Measurements from ENCODE around the gene ADCY5. TPM values are rescaled to one million over a fixed set of nuclear protein-coding genes. Genes with fewer than 3 reads are reported as not detected.

Gene ADCY5
- total RNA-seq, 4 donors from 2014 or later: 13.3 to 27.4 (median 21.7) TPM

GRCh38 chr3:123325766-123326256 lies 123.1 kb downstream of the ADCY5 start:
- TF ChIP-seq POLR2A (IDR thresholded peaks at IDR 0.05): no peak
- H3K27me3 ChIP-seq: peaks cover 0 to 5% of the 10 kb centered on the region in 2 donors
- peaks cover 0 to 13% (median 4%) of the 10 kb centered on the region in 4 donors for H3K4me1 ChIP-seq
- no peaks in the 10 kb centered on the region for H3K9me3 ChIP-seq
- H3K4me3 ChIP-seq: no peak overlapping the region
- WGBS, 2 donors: 88 to 94% methylated on average over 7 to 8 of the region's 8 CpGs
- H3K27ac ChIP-seq: no peak overlapping the region
- no peak for DNase-seq (ENCODE audit: low spot score in 2 of 2)
- peaks cover 0 to 9% (median 0%) of the 10 kb centered on the region in 3 donors for H3K36me3 ChIP-seq

GRCh38 chr3:123324880-123325765 lies 123.8 kb downstream of the ADCY5 start:
- peaks cover 0 to 9% (median 0%) of the 10 kb centered on the region in 3 donors for H3K36me3 ChIP-seq
- peaks cover 0 to 6% (median 2%) of the 10 kb centered on the region in 4 donors for H3K4me1 ChIP-seq
- 86 to 90% methylated on average over 14 to 15 of the region's 15 CpGs for WGBS, 2 donors
- DNase-seq (ENCODE audit: low spot score in 2 of 2): no peak
- no peak overlapping the region for H3K27ac ChIP-seq
- H3K9me3 ChIP-seq: no peaks in the 10 kb centered on the region
- no peak overlapping the region for H3K4me3 ChIP-seq
- TF ChIP-seq POLR2A (IDR thresholded peaks at IDR 0.05): no peak
- no peak for TF ChIP-seq EP300 (IDR thresholded peaks at IDR 0.05)
- TF ChIP-seq CTCF (IDR thresholded peaks at IDR 0.05): no peak
- H3K27me3 ChIP-seq: peaks cover 0 to 5% of the 10 kb centered on the region in 2 donors

GRCh38 chr3:123323781-123324180 lies 125.1 kb downstream of the ADCY5 start:
- no peak for TF ChIP-seq EP300 (IDR thresholded peaks at IDR 0.05)
- TF ChIP-seq POLR2A (IDR thresholded peaks at IDR 0.05): no peak
- Histone ChIP-seq H3K4me1 (no peaks in the 10 kb centered on the region), H3K9me3 (no peaks in the 10 kb centered on the region), H3K4me3 (no peak overlapping the region), H3K27ac (no peak overlapping the region), H3K27me3 (peaks cover 0 to 5% of the 10 kb centered on the region in 2 donors), H3K36me3 (peaks cover 0 to 12% (median 0%) of the 10 kb centered on the region in 3 donors)
- 91 to 92% methylated on average over 1 of the region's 1 CpG for WGBS, 2 donors
- DNase-seq (ENCODE audit: low spot score in 2 of 2): no peak

- WGBS, 2 donors: 73 to 82% methylated on average over 11 of the region's 11 CpGs
- no peak overlapping the region for H3K4me3 ChIP-seq
- H3K4me1 ChIP-seq: no peaks in the 10 kb centered on the region
- TF ChIP-seq CTCF (IDR thresholded peaks at IDR 0.05) (no peak), POLR2A (IDR thresholded peaks at IDR 0.05) (no peak), EP300 (IDR thresholded peaks at IDR 0.05) (no peak)
- H3K27ac ChIP-seq: no peak overlapping the region
- no peak for DNase-seq (ENCODE audit: low spot score in 2 of 2)
- no peaks in the 10 kb centered on the region for H3K27me3 ChIP-seq
- H3K9me3 ChIP-seq: no peaks in the 10 kb centered on the region
- H3K36me3 ChIP-seq: peaks cover 0 to 21% (median 0%) of the 10 kb centered on the region in 3 donors
These were observed 126.0 kb downstream of the ADCY5 start for GRCh38 chr3:123322866-123323265.

GRCh38 chr3:123321806-123322205 lies 127.1 kb downstream of the ADCY5 start:
- H3K4me3 ChIP-seq: no peak overlapping the region
- no peaks in the 10 kb centered on the region for H3K9me3 ChIP-seq
- H3K36me3 ChIP-seq: peaks cover 0 to 21% (median 0%) of the 10 kb centered on the region in 3 donors
- TF ChIP-seq POLR2A (IDR thresholded peaks at IDR 0.05) (no peak), CTCF (IDR thresholded peaks at IDR 0.05) (no peak), EP300 (IDR thresholded peaks at IDR 0.05) (no peak)
- DNase-seq (ENCODE audit: low spot score in 2 of 2): no peak
- 75 to 80% methylated on average over 6 to 8 of the region's 8 CpGs for WGBS, 2 donors
- H3K27me3 ChIP-seq: no peaks in the 10 kb centered on the region
- no peaks in the 10 kb centered on the region for H3K4me1 ChIP-seq
- H3K27ac ChIP-seq: no peak overlapping the region

- H3K27me3 ChIP-seq: no peaks in the 10 kb centered on the region
- DNase-seq (ENCODE audit: low spot score in 2 of 2): no peak
- WGBS, 2 donors: 76 to 90% methylated on average over 5 of the region's 5 CpGs
- H3K4me3 ChIP-seq: no peak overlapping the region
- H3K27ac ChIP-seq: no peak overlapping the region
- no peaks in the 10 kb centered on the region for H3K4me1 ChIP-seq
- peaks cover 0 to 25% (median 0%) of the 10 kb centered on the region in 3 donors for H3K36me3 ChIP-seq
- TF ChIP-seq CTCF (IDR thresholded peaks at IDR 0.05): no peak
- TF ChIP-seq POLR2A (IDR thresholded peaks at IDR 0.05): no peak
- TF ChIP-seq EP300 (IDR thresholded peaks at IDR 0.05): no peak
- no peaks in the 10 kb centered on the region for H3K9me3 ChIP-seq
These were observed 128.7 kb downstream of the ADCY5 start for GRCh38 chr3:123320221-123320620.
